ENCODE data around the gene CCDC148. TPM values are rescaled to one million over a fixed set of nuclear protein-coding genes. Genes with fewer than 3 reads are reported as not detected.

The CCDC148 gene
- total RNA-seq, 1 donor from 2014 or later: 9.3 TPM

GRCh38 chr2:158432117-158432516 is 24.4 kb downstream of the CCDC148 start:
- no peak overlapping the region for H3K27ac Mint-ChIP-seq

GRCh38 chr2:158414538-158414937 is 42.0 kb downstream of the CCDC148 start:
- peaks cover 11% of the 10 kb centered on the region for H3K36me3 ChIP-seq
- Mint-ChIP-seq H3K27ac (no peak overlapping the region), H3K27me3 (ENCODE audit: insufficient read depth, low read depth) (no peaks in the 10 kb centered on the region), H3K9me3 (peaks cover 15% of the 10 kb centered on the region), H3K4me3 (no peak overlapping the region), H3K36me3 (peaks cover 2% of the 10 kb centered on the region), H3K4me1 (no peaks in the 10 kb centered on the region)
- no peak for DNase-seq (ENCODE audit: low spot score)
- peaks cover 16% of the 10 kb centered on the region for H3K4me1 ChIP-seq
- no peak overlapping the region for H2AFZ ChIP-seq (replicated peaks)
- H4K20me1 ChIP-seq (ENCODE audit: low read depth): no peaks in the 10 kb centered on the region
- H3K9ac ChIP-seq: no peak overlapping the region
- peaks cover 4% of the 10 kb centered on the region for H3F3A ChIP-seq (ENCODE audit: low read depth)
- H3K4me3 ChIP-seq: no peak overlapping the region
- H3K9me3 ChIP-seq (ENCODE audit: low read depth): peaks cover 10% of the 10 kb centered on the region
- H3K4me2 ChIP-seq: no peak overlapping the region
- no peaks in the 10 kb centered on the region for H3K79me2 ChIP-seq (ENCODE audit: low read depth)
- TF ChIP-seq, protein P1, sequence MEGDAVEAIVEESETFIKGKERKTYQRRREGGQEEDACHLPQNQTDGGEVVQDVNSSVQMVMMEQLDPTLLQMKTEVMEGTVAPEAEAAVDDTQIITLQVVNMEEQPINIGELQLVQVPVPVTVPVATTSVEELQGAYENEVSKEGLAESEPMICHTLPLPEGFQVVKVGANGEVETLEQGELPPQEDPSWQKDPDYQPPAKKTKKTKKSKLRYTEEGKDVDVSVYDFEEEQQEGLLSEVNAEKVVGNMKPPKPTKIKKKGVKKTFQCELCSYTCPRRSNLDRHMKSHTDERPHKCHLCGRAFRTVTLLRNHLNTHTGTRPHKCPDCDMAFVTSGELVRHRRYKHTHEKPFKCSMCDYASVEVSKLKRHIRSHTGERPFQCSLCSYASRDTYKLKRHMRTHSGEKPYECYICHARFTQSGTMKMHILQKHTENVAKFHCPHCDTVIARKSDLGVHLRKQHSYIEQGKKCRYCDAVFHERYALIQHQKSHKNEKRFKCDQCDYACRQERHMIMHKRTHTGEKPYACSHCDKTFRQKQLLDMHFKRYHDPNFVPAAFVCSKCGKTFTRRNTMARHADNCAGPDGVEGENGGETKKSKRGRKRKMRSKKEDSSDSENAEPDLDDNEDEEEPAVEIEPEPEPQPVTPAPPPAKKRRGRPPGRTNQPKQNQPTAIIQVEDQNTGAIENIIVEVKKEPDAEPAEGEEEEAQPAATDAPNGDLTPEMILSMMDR (IDR thresholded peaks at IDR 0.05): no peak
- no peak for TF ChIP-seq EZH2 (IDR thresholded peaks at IDR 0.05)
- no peak for TF ChIP-seq EZH2phosphoT487 (IDR thresholded peaks at IDR 0.05)
- H3K27ac ChIP-seq: no peak overlapping the region
- no peaks in the 10 kb centered on the region for H3K27me3 ChIP-seq

More at GRCh38 chr2:158432117-158432516, 24.4 kb downstream of the CCDC148 start:
- Mint-ChIP-seq H3K9me3 (peaks cover 27% of the 10 kb centered on the region), H3K4me1 (peaks cover 4% of the 10 kb centered on the region), H3K4me3 (no peak overlapping the region), H3K36me3 (no peaks in the 10 kb centered on the region), H3K27me3 (ENCODE audit: insufficient read depth, low read depth) (peaks cover 4% of the 10 kb centered on the region)
- Histone ChIP-seq H3F3A (ENCODE audit: low read depth) (no peaks in the 10 kb centered on the region), H2AFZ (replicated peaks) (no peak overlapping the region), H3K4me1 (no peaks in the 10 kb centered on the region), H3K9me3 (ENCODE audit: low read depth) (peaks cover 8% of the 10 kb centered on the region), H3K79me2 (ENCODE audit: low read depth) (no peaks in the 10 kb centered on the region), H3K4me2 (no peak overlapping the region), H3K27ac (no peak overlapping the region), H3K9ac (no peak overlapping the region), H3K4me3 (no peak overlapping the region), H3K36me3 (no peaks in the 10 kb centered on the region), H4K20me1 (ENCODE audit: low read depth) (no peaks in the 10 kb centered on the region), H3K27me3 (no peaks in the 10 kb centered on the region)
- TF ChIP-seq EZH2 (IDR thresholded peaks at IDR 0.05): no peak
- TF ChIP-seq, protein P1 (IDR thresholded peaks at IDR 0.05): no peak
- no peak for TF ChIP-seq EZH2phosphoT487 (IDR thresholded peaks at IDR 0.05)
- no peak for DNase-seq (ENCODE audit: low spot score)

GRCh38 chr2:158413581-158413980 is 43.0 kb downstream of the CCDC148 start:
- Histone ChIP-seq H3K9me3 (ENCODE audit: low read depth) (peaks cover 10% of the 10 kb centered on the region), H3K4me3 (no peak overlapping the region), H4K20me1 (ENCODE audit: low read depth) (no peaks in the 10 kb centered on the region), H3F3A (ENCODE audit: low read depth) (peaks cover 4% of the 10 kb centered on the region), H3K9ac (no peak overlapping the region), H2AFZ (replicated peaks) (no peak overlapping the region), H3K79me2 (ENCODE audit: low read depth) (no peaks in the 10 kb centered on the region), H3K4me1 (peaks cover 16% of the 10 kb centered on the region), H3K4me2 (no peak overlapping the region), H3K36me3 (peaks cover 11% of the 10 kb centered on the region), H3K27ac (no peak overlapping the region), H3K27me3 (no peaks in the 10 kb centered on the region)
- peaks cover 17% of the 10 kb centered on the region for H3K9me3 Mint-ChIP-seq
- H3K27me3 Mint-ChIP-seq (ENCODE audit: insufficient read depth, low read depth): no peaks in the 10 kb centered on the region
- TF ChIP-seq EZH2 (IDR thresholded peaks at IDR 0.05) (no peak), EZH2phosphoT487 (IDR thresholded peaks at IDR 0.05) (no peak)
- TF ChIP-seq, protein P1 (IDR thresholded peaks at IDR 0.05): no peak
- DNase-seq (ENCODE audit: low spot score): no peak
- peaks cover 2% of the 10 kb centered on the region for H3K36me3 Mint-ChIP-seq
- no peak overlapping the region for H3K27ac Mint-ChIP-seq
- H3K4me1 Mint-ChIP-seq: no peaks in the 10 kb centered on the region
- no peak overlapping the region for H3K4me3 Mint-ChIP-seq

All from neural progenitor cell (in vitro differentiated cells).